HG02759 (cell line): ENCODE data around the gene COL4A6.
"Not testable (repeated sequence)": the region's sequence is repeated elsewhere in the genome, so short reads cannot be mapped to it uniquely, and the experiment has no call there.

Source experiments
- ATAC-seq: cut with Tn5 transposase; IDR thresholded peaks from one replicate; pipeline ENCODE4 v1.9.1; 2021; ENCODE audit warnings: mild to moderate bottlenecking, moderate library complexity; ENCODE audit not compliant: unreplicated experiment

COL4A6 gene

DNA sequence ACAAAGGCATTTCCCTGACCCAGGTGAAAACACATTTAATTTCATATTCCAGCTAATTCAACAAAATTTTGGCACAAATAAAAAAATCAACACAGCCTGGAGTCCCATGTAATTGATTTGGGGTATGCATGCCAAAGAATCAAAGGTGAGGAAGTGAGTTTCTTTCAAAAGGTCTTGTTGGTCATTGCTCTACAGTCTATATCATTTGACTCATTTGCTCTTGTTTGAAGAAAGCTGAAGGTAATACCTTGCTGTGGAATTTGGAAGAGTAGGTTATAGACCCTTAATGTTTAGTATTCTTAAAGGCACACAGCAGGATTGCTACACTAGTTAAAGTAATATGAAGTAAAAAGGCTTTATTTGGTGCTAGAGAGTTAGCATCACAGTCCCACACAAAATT is 25.4 kb downstream of the COL4A6 start:
- ATAC-seq, result no peak

DNA sequence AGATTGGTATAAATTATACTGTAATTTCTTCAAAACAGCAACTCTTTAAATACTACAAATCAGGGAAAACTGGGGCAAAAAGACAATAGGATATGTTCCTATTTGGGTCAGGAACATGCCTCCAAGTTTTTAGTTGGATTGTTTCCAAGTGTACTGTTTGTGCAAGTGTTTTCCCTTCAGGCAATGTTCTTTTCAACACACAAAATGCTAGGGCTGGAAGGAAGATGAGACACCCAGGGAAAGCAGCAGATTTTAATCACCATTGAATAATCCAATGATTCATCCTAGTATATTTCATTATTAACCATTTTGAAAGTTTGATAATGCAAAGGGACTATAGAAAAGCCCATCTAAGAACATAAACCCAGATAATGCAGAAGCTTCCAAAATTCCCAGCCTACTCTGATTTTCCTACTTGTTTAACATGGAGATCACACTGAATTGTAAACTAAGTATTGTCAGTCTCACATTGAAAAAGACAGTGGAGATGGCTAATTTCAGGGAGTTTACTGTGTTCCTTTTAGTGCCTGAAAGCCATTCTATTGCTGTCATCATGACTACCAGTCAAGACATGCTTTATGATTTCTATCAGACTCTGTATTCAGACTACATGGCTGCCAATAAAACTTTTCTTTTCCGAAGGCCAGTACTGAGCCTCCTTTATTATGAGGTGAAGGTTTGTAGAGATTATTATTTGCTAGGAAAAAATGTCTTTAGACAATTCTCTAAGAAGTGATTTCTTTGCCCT is 38.6 kb downstream of the COL4A6 start:
- no peak for ATAC-seq

DNA sequence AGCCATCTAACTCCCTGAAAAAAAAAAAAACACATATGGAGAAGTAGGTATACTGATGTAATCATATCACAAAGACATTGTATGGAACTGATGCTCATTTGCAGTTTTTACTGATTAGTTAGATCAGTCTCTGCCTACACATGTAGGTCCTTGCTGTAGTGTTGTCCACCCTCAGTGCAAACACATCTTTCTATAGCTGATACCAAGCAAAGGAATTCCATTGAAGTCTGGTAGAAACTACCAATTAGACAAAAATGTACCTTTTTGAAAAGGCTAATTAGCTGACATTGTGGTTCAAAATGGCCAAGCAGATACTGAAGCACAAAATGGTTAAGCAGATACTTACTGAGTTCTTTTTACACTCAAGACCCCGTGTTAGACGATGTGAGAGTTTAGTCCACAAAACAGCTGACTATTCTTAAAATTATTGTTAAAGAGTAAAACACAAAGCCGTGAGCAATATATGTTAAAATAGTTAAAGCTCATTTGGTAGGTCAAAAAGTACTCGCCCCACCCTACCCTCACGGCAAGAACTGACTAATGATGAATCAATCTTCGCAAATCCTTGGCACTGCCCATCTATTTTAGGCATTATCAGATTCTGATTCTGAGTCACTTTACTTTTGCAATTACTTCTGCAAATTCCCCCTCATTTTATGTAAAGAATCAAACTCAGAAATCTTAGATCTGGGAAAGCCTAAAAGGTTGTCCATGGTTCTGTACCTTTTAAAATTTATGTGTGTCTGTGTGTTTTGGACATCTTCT is 40.4 kb downstream of the COL4A6 start:
- ATAC-seq, result peak; percentile 45

DNA sequence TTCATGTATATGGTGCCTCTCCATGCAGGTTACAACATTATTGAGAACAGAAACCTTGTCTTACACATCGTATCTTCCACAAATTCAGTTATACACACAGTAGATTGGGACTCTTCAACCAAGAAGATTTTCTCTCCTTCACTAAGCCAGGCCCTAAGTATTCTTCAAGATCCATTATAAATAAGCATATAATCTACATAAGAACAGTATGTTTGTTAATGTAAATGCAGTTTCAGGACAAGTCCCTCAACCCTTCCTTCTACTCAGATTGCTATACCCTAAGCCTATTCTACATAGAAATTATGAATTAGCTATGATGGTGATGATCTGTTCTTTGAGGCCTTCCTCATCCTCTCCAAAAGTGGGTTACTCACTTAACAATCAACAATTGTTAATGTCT is 41.2 kb downstream of the COL4A6 start:
- no peak for ATAC-seq

DNA sequence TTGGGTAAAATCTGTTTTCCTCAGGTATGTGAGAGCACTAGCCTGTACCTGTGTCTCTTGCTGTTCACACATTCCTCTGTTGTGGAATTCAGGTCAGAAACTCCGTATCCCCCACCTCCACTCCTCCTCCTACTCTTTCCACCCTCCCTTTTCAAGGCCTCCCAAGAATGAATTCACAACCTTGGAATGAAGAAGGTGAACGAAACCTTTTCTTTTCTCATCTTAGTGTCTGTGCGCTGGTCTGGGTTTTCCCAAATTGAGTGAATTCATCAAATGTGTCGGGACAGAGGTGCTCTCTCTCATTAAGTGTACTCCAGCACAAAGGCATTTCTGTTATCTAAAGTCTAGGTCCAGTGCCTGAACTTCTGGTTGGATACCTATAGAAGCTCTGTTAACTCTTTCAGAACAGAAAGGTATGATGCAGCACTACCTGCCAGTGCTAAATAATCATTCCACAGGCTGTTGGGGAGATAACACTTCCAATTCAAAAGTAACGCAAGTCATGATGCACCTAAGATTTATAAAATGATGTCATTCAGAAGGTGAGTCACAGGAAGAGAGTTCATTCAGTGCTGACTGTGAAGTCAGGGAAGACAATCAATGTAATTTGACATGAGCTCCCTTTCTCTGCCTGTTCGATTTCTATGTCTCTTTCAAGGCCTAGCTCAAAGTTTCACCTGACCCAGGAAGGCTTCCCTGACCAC is 41.9 kb downstream of the COL4A6 start:
- no peak for ATAC-seq

DNA sequence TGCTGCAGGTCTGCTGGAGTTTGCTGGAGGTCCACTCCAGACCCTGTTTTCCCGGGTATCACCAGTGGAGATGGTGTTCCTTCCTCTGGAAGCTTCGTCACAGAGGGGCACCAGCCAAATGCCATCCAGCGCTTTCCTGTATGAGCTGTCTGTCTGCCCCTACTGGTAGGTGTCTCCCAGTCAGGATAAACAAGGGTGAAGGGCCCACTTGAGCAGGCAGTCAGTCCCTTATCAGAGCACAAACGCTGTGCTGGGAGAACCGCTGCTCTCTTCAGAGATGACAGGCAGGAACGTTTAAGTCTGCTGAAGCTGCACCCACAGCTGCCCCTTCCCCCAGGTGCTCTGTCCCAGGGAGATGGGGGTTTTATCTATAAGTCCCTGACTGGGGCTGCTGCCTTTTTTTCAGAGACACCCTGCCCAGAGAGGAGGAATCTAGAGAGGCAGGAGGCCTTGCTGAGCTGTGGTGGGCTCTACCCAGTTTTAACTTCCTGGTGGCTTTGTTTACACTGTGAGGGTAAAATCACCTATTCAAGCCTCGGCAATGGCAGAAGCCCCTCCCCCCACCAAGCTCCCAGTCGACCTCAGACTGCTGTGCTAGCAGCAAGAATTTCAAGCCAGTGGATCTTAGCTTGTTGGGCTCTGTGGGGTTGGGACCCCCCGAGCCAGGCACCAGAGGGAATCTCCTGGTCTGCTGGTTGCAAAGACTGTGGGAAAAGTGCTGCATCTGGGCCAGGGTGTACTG is 47.1 kb downstream of the COL4A6 start:
- not testable (repeated sequence) for ATAC-seq

DNA sequence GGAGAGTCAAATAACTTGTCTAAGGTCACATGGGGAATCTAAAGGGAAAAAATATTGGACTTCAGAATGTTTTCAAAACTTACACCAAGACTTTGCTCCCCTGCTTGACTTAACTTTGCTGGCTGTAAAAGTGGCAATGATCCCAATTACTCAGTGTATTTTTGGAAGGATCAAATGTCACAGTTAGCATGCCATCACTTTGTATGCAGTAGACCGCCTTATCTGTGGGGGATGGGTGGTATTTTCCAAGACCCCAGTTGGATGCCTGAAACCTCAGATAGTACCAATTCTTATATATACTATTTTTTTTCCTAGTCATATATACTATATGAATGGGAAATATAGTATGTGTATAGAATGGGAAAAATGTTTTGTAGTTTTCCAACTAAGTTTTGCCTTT is 53.4 kb downstream of the COL4A6 start:
- ATAC-seq, result no peak

DNA sequence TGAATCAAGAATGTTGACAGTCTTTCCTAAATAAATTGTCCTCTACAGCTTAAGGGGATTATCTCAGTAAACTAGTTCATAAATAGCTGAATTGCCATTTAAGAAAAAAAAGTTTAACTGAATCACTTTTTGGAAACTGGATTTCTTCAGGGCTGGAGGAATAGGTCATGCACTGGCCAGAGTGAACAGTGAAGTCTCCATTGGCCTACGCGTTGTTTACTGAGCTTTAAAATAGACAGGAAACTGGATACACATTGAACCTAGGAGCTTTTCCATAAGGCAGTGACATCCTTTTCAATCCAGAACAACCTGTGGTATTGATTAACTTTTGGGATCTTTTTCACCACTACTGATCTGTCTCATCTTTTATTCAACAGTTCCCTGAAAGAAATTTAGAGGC is 58.0 kb downstream of the COL4A6 start:
- ATAC-seq, result no peak

DNA sequence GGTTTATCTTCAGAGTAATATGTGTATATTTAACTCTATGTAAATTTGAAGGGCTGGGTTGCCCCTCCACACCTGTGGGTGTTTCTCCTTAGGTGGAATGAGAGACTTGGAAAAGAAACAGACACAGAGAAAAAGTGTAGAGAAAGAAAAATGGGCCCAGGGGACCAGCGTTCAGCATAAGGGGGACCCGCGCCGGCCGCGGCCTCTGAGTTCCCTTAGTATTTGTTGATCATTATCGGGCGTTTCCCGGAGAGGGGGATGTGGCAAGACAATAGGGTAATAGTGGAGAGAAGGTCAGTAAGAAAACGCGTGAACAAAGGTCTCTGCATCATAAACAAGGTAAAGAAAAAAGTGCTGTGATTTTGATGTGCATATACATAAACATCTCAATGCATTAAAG is 61.4 kb downstream of the COL4A6 start:
- ATAC-seq, result not testable (repeated sequence)

DNA sequence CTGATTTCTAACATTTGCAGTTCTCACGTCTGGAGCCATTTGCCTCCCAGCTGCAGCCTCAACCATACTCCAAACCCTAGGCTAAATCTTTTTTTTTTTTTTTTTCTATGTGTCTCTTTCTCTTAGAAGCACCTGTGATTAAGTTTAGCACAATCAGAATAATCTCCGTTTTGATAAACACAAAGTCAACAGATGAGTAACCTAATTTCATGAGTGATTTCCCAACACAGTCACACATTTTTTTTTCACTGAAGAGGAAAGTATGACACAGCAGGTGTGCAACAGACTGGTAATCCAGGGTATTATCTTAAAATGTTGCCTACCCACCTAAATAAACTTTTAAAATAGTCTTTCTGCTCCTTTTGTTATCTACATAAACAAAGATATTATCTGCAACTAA is 62.6 kb downstream of the COL4A6 start:
- ATAC-seq, result not testable (repeated sequence)

DNA sequence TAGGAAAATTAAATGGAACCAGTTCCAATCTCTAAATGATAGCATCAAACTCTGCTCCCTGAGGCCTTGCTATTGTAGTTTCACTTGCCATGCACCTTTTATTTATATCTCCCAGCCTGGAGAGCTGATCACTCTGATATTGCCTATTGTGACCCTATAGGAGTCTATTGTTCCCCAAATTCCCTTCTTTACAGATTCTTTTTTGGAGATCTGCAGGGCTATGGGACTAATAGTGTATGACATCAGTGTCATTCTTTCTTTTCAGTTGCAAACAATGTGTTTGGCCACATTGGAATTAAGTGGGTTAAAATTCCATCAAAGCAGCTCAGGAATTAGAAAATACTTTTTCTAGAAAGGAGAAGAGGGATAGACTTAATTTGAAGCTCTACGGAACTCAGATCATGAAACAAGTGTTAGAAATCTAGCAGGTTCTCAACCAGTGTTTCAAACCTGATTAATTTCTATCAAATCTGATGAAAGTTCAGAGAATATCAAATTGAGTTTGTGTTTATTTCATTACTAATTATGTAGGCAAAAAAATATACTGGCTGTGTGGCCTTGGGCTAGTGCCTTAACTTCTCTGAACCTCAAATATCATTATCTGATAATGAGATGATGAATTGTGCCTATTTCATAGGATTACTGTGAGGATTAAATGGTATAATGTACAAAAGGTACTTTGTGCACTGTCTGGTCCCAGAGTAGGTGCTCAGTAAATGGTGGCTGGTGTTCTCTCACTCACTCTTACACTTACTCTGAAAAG is 71.4 kb downstream of the COL4A6 start:
- no peak for ATAC-seq

DNA sequence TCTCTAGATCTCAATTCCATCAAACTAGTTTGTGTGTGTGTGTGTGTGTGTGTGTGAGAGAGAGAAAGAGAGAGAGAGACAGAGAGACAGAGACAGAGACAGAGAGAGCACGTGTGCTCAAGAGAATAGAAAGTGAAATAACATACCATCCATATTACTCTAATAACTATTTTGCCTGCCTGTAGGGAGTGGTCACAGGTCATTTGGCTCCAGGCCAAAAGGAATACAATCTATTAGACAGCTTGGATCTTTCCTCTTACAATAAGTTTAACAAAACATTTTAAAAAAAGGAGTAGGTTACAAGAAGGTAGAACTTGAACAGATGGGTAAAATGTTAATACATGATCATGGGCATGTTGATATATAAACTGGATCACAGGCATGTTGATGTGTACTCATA is 76.2 kb downstream of the COL4A6 start:
- no peak for ATAC-seq

DNA sequence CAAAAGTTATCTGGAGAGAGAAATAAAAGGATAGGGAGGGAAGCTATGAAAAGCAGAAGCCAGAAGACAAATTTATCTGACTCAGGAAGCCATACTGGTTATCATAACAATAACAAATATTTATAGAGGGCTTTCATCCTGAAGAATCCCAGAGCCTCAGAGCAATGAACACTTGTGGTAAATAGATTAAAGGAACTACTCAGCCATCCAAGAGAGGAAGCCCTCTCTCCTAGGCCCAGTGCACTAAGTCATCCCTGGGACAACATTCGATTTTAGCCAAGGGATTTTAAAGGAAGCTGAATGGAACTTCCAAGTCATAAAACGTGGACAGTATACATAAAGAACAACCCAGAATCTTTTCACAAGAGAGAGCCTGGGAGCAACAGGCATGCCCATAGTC is 76.9 kb downstream of the COL4A6 start:
- no peak for ATAC-seq

DNA sequence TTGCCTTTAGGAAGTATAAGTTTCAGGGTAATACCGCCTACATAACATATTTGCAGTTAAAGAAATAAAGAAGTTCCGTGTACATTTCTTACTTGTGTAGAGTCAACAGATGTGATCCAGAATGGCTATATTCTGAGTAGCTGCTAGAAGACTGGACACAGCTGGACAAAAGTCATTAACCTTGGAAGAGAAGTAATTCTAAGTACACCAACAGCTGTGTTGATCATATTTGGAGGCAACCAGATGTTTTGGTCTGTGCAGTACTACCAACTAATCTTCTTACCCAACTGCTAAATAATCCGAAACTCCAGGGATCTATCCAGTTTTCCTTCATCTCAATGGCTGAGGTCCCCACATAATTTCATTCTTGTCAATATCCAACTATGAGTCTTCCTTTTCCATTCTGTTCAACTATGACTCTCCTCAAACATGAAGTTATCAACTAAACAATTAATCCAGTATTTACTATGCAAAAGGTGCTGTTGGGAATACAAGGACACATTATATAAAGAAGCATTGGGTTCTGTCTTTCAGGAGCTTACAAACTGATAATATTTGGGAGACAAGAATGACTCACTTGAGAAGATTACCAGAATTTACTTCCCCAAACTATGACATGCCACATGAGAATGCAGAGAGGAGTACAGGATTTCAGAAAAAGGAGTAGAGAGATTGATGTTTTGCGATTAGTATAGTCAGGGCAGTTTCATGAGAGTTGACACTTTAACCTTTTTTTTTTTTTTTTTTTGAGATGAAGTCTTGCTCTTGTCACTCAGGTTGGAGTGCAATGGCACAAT is 78.2 kb downstream of the COL4A6 start:
- no peak for ATAC-seq

DNA sequence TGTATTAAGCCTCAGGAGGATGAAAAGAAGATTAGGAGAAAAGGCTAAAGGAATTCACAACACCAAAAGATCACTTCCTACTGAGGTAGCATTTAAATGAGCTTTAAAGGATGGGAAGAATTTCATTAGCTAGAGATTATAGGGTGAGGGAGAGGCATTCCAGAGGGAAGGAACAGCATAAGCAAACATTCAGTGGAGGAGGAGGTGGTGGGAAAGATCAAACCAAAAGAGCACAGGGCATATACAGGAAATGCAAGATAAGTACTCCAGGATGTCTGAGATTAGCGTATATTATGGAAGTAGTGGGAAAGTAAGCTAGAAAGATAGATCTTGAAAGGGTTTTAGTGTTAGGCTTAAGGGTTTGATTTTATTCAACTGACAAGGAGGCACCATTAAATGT is 84.8 kb downstream of the COL4A6 start:
- no peak for ATAC-seq

DNA sequence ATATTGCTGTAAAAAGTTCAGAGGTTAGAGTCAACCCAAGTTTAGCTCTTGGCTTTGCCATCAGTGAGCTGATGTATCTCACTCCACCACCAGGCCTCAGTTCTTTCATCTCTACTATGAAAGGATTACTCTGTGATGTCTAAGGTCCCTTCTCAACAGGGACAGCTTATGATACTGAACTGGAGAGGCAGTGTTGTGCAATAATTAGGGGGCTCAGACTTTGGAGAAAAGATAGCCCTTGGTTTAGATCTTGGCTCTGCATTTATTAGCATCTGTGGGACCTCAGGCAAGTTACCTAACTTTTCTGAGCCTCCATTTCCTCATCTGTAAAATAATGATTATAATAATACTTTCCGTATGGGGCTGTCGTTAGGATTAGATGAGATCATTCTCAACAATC is 89.0 kb downstream of the COL4A6 start:
- ATAC-seq, result no peak

DNA sequence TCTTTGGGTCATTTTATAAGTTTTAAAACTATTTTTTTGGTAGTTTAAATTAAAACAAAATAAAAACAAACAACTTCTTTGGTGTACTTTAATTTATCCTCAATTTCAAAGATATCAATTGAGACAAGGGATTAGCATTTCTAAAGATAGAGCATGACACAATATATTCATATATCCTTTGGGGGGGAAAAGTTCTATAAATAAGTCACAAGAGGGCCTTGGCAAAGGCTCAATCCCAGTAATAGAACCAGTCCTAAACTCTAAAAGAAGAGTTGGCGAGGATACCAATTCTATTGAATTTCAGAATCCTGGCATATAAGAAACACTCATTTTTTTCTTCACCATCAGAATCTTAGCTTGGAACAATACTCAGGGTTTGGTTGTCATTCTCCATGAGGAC is 89.7 kb downstream of the COL4A6 start:
- ATAC-seq, result no peak

DNA sequence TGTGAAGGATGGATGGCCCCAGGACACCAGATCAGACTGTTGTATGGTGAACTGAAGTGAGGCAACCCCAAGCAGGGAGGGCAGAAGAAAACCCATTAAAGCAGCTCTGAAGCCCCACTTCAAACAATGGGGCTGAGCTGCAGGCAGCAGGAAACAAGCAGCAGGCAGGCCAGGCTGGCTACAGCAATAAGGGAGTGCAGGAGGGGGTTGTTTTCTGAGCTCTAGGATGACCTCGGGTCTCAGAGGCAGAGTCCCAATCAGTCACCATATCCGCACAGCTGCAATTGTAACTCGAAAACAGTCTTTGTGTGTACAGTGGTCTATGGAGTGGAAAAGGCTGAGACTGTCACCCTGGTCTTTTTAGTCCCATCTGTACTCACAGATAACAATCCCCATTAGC is 90.4 kb downstream of the COL4A6 start:
- no peak for ATAC-seq

DNA sequence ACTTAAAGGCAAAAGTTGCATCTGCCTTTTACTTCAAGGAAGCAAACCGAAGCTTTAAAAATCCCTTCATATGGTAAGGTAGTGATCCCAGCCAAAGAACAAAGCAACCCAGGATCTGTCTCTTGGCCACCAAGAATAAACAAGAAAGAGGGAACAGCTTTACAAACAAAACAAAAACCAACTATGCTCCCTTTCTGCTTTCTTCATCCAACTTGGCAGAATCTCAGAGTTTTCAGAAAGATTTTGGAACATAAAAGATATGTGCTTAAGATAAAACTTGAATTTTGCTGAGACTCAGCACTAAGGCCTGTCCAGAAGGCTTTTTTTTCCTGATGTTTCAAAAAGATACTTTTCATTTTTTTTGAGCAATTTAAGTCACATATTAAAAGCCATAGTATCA is 94.0 kb downstream of the COL4A6 start:
- ATAC-seq, result no peak

DNA sequence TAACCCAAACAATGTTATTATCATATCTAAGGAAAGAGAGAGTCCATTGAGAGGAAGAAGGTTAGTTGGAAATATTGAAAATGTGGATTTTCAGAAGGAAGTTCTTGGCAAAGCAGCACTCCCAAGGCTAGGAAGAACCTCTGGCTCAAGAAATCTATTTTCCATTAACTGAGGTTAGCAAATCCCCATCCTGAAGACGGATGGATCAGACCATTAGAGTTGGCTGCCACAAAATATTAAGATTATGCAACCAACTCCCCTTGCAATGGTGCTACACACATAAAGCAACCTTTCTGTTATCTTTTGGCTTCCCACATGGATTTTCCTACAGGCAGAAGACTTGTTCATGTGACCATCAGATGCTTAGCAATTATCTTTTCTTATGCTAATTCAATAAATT is 96.3 kb downstream of the COL4A6 start:
- no peak for ATAC-seq
